NCI-H2196 treated with DMSO at 0.1 percent for 48 hours (cell line): ENCODE results near the gene PGM1.

Source experiments
- DNase-seq: peaks from one replicate; lab custom pipeline; 2025; ENCODE audit not compliant: unreplicated experiment; lab: John Stamatoyannopoulos, UW

The PGM1 gene

GRCh38 chr1:63600248-63600647 is 7.0 kb downstream of the PGM1 start:
- no peak for DNase-seq

- no peak for DNase-seq
These were observed 7.8 kb downstream of the PGM1 start for GRCh38 chr1:63601061-63601460.

DNA sequence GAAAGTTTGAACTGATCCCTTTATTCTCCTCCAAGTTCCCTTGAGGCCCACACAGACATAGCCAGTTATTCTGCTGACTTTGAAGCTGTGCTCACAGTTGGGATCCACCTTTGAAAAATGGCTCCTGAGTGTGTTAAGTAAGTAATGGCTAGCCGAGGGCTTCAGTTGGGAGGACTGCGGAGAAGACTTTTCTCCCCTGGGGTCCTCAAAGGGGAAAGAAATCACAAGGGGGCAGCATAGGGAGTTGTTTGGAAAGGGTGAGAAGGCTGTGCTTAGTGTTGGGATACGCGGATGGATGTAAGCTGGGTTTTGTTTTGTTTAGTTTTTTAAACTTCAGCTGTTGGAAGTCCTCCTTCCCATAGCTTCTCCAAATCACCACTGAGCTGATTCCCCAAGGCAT is 8.3 kb downstream of the PGM1 start:
- no peak for DNase-seq

- no peak for DNase-seq
These were observed 8.7 kb downstream of the PGM1 start for GRCh38 chr1:63601912-63602311.

GRCh38 chr1:63602629-63603028 is 9.4 kb downstream of the PGM1 start:
- no peak for DNase-seq

DNA sequence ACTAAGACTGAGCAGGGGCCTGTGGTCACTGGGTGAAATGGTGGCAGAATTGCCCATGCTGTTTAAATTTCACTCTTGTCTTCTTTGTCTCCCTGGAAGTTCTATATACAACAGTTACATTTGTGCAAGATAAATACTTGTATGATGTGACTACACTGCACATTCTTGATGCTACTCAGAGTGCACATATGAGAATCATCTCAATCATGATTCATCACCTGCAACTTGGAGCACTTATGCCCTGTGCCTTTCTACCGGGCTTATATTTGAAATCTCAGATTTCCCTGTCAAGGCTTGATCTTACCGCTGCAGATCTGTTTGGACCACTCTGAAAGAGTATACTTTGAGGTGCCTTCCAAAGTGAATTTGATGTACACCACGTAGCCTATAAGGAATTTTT is 10.6 kb downstream of the PGM1 start:
- DNase-seq, result no peak

- DNase-seq, result no peak
These were observed 14.1 kb downstream of the PGM1 start for GRCh38 chr1:63607322-63607721.

DNA sequence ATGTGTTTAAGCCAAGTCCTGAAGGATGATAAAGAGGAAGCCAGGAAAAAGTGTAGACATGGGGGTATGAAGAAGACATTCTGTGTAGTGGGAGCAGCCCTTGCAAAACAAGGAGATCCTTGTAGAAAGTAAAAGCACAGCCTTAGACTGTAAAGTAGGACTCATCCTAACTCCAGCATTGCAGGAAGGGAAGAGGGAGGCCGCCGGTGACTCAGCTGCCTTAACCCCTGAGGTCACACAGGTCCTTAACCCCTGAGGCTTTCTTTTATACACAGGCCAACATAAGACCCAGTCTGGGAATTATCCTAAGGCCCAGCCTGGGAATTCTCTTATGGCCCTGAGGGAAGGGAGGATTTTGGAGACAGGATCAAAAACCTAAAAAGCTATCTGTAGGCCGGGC is 18.0 kb downstream of the PGM1 start:
- DNase-seq, result no peak

DNA sequence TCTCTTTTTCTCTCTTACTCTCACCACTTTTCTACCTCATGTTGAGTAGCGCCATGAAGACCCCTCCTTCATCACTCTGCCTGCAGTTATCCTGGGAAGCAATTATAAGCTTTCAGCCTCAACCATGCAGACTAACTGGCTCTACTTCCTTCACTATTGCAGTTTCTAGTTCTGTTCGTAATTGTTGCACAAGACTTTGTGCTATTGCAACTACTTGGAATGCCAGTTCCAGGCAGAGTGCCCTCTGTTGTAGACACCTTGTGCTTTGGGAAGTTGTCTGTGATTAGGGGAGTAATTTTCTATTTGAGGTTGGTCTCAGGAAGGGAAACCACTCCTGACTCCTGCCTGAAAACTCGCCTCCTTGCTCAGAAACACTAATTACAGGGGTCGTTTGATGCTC is 19.4 kb downstream of the PGM1 start:
- no peak for DNase-seq

DNA sequence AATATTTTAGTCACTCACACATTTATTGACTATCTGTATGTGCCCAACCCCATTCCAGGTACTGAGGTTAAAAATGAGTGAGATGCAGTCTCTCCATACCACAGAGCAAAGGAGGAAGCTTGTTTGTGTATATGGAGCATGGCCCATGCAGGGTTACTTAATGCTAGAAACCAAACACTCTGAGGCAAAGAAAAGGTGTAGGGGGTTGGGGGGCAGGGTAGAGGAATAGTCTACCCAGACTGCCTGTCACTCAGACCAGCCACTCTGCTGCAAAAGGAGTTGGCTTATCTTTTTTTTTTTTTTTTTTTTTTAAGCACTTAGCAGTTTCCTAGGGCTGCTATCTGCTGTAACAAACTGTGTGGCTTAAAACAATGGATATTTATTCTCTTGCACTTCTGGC is 19.8 kb downstream of the PGM1 start:
- no peak for DNase-seq

GRCh38 chr1:63615768-63616420 is 22.7 kb downstream of the PGM1 start:
- peak; percentile 19 for DNase-seq

DNA sequence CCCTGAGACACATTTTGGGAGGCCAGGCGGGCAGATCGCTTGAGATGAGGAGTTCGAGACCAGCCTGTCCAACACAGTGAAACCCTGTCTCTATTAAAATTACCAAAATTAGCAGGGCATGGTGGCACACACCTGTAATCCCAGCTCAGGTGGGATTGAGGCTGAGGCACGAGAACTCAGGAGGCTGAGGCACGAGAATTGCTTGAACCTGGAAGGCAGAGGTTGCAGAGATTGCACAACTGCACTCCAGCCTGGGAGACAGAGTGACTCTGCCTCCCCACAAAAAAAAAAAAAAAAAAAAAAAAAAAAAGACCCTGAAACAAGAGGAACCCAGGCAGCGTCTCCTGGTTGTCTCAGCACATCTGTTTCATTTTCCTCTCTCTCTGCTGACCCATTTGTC is 24.2 kb downstream of the PGM1 start:
- DNase-seq, result no peak

- DNase-seq, result no peak
These were observed 24.8 kb downstream of the PGM1 start for GRCh38 chr1:63618011-63618410.

GRCh38 chr1:63619558-63619957 is 26.3 kb downstream of the PGM1 start:
- no peak for DNase-seq

DNA sequence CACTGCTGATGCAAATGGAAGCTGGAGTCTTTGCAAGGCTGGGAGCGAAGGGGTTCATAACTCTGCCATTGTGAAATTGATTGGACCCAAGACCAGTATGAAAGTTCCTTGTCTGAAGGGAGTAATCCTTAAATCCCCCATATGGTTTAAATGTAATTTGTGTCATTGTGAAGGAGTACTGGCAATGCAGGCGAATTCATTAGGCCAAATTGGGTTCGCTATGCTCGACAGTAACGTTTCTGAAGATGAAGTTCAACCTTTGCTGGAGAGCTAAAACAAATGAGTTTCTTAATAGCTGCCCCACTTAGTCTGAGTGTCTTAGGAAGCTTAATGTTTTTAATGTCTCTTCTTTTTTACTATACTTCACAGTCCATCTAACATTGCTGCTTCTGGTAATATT is 27.5 kb downstream of the PGM1 start:
- no peak for DNase-seq

DNA sequence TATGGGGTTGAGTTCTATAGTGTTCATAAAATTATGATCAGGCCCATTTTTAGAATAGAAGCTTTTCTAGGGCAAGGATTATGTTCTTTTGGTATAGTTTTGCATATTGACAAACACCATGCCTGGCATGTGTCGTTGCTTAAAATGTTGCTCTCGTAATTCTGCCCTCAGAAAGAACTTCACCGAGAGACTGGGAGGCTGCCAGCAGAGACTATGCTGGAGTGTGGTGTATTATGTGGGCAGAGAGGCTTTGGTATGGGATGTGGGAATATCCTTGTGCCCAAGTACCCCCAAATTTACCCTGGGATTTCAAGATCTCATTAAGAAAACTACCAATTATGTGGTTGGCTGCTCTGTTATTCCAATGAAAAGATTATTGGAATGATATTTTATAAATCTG is 27.9 kb downstream of the PGM1 start:
- no peak for DNase-seq

DNA sequence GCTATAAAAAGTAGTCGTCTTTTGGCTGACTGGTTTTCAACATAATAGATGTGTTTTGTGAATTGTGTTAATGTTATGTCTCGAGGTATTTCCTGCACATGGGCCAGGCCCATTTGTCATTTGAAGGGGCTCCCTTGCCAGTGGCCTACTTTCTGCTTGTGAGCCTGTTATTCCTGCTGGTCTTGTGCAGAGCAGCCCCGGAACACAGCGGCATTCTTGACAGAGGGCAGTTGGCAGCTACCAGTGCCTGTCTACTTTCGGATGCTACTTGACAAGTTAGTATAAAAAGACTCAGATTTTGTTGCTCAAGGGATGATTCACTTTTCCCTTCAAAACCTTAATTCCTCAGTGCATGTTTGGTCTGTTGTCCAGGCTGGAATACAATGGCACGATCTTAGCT is 28.5 kb downstream of the PGM1 start:
- no peak for DNase-seq

DNA sequence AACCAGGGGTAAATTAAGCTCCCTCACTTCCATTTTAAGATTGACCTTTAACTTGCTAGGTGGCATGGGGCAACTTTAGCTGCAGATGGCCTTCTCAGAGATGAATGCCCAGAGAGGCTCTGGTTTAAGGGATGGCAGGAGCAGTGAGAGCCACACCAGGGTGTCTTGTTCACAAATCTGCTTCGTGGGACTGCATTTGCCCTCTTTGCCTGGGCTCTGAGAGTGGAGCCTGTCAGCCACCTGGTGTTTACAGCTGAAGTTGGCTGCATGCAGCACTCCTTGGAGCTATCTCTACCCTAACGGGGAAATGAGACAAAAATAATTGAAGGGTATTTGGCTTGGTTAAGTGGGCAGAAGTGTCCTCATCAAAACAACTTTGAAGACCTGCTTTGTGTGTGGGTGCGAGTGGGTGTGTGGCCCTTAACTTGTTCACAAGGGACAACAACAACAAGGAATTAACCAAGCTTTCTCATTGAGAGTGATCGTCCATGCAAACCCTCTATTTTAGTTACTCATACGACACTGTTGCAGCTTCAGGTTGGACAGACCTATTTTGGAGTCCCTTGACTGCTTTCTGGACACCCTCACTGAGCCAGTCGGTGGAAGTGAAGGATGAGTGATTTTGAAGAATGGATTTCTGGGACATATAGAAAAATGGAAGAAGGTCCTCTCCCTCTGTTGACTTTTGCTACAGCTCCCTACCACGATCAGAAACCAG is 29.8 kb downstream of the PGM1 start:
- no peak for DNase-seq

- DNase-seq, result no peak
These were observed 30.7 kb downstream of the PGM1 start for GRCh38 chr1:63623952-63624351.

DNA sequence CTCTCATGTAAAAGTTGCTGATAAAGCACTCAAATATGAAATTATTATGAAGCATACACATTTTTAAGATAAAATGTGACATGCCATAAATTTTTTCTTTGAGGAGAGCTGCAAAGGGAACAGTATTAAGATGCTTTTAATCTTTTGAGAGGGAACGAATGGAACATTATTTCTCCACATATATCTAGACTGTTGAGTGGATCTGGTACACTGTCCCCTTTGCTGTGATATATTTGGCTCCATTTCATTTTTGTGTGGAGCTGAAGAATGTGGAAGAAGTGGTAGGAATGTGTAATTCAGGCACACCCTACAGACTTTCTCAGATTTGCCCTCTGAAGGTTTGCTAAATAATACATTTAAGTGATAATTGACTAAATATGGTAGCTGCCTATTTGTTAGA is 31.7 kb downstream of the PGM1 start:
- DNase-seq, result no peak

GRCh38 chr1:63626222-63626621 is 33.0 kb downstream of the PGM1 start:
- DNase-seq, result no peak

- DNase-seq, result no peak
These were observed 35.4 kb downstream of the PGM1 start for GRCh38 chr1:63628607-63629006.

DNA sequence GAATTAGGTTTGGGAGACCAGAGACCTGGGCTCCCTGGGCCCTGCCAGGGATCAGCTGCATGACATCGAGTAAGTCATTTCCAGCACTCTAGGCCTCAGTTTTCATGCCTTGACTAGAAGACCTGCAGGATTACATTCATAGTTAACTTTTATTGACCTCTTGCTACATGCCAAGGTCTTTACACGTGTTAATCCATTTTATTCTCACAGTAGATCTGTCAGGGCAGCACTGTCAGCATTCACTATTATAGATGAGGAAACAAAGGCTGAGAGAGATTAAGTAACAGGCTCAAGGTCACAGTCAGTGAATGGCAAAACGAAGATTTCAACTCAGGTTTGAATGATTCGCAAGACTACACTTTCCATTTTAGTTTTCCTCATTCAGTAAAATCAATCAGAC is 37.0 kb downstream of the PGM1 start:
- no peak for DNase-seq
